Measurements from ENCODE around the gene DNAJB9. TPM values are rescaled to one million over a fixed set of nuclear protein-coding genes. Genes with fewer than 3 reads are reported as not detected.
A peak's percentile ranks its signal among the peaks of the same experiment; 100 is the strongest.

The DNAJB9 gene
- total and polyA plus RNA-seq, 10 of the 15 experiments (the other 5 are each of a cell fraction or from before 2014, with no cell fraction given) = 4.5 to 20.9 (median 8.8) TPM

- in situ Hi-C loops (cut with MboI) = no loop called here
- no peak overlapping the region for H3K4me3 ChIP-seq
- no peak for DNase-seq (ENCODE audit: low read depth, low spot score)
- no TSS peak for BruUV-seq (replicated peaks)
- no peak overlapping the region for H3K9ac ChIP-seq (ENCODE audit: control insufficient read depth, insufficient read depth, low read length)
- no peak overlapping the region for H3K4me2 ChIP-seq (ENCODE audit: control insufficient read depth, insufficient read depth)
- ATAC-seq = peak; percentile 76
- no peak for FAIRE-seq
- H3K9me3 ChIP-seq (replicated peaks; ENCODE audit: control insufficient read depth, insufficient read depth, low read length) = no peaks in the 10 kb centered on the region
- H4K20me1 ChIP-seq (ENCODE audit: control insufficient read depth, insufficient read depth) = no peaks in the 10 kb centered on the region
- SMC1A ChIA-PET (ENCODE audit: uncharacterized antibody, unreplicated experiment) = no interaction called here
- H3K27ac ChIP-seq (ENCODE audit: control insufficient read depth, insufficient read depth) = no peak overlapping the region
- POLR2A ChIA-PET = no interaction called here
- H3K4me1 ChIP-seq (ENCODE audit: control insufficient read depth, insufficient read depth, low read length) = no peaks in the 10 kb centered on the region
- RAD21 ChIA-PET (ENCODE audit: unreplicated experiment) = no interaction called here
- no peaks in the 10 kb centered on the region for H3K79me2 ChIP-seq (ENCODE audit: control insufficient read depth, insufficient read depth, low read length)
- H2AFZ ChIP-seq (ENCODE audit: control insufficient read depth, low read depth, low read length) = no peak overlapping the region
- H3K36me3 ChIP-seq (ENCODE audit: control insufficient read depth in 2 of 2, insufficient read depth in 2 of 2, low read length in 1 of 2) = no peaks in the 10 kb centered on the region
- intact Hi-C loops (cut with micrococcal nuclease; ENCODE audit: unreplicated experiment) = no loop called here
- no peaks in the 10 kb centered on the region; a peak in 3 of 4 replicates for H3K27me3 ChIP-seq (replicated peaks in 1 of 2; ENCODE audit: control insufficient read depth in 2 of 2, insufficient read depth in 2 of 2, low read length in 1 of 2)
- CTCF ChIA-PET = interaction anchor here (0.7 kb wide), 1 partner anchor 9 kb away, joined by 3 read pairs; no protein-coding TSS in a partner anchor
- WGBS (ENCODE audit: insufficient coverage, insufficient replicate concordance, low lambda C conversion rate, missing lambda C conversion rate) = 1% methylated on average over 5 of the region's 5 CpGs
- peak; percentile 50; the same call in 1 of the 2 replicates for TF ChIP-seq CREB1 (IDR thresholded peaks at IDR 0.05; ENCODE audit: low read depth)
- no peak for TF ChIP-seq ZNF384 (IDR thresholded peaks at IDR 0.05; ENCODE audit: borderline replicate concordance, low read depth, low read length)
- TF ChIP-seq SMARCA5 (IDR thresholded peaks at IDR 0.05) = no peak
- TF ChIP-seq JUNB (IDR thresholded peaks at IDR 0.05) = peak; percentile 93
- no peak for TF ChIP-seq MLLT1 (IDR thresholded peaks at IDR 0.05)
- TF ChIP-seq MEF2B (IDR thresholded peaks at IDR 0.05; ENCODE audit: partially characterized antibody, poor library complexity, severe bottlenecking) = peak; percentile 61
- TF ChIP-seq RELB (IDR thresholded peaks at IDR 0.05; ENCODE audit: low read depth) = no peak
- no peak for TF ChIP-seq RELA (IDR thresholded peaks at IDR 0.05; ENCODE audit: borderline replicate concordance, partially characterized antibody)
- no peak for TF ChIP-seq ATF3 (IDR thresholded peaks at IDR 0.05; ENCODE audit: borderline replicate concordance, extremely low read depth, low read depth, low read length)
- no peak for TF ChIP-seq NR2F1 (conservative IDR thresholded peaks at IDR 0.05)
- peak; percentile 81 for TF ChIP-seq IRF4 (IDR thresholded peaks at IDR 0.05; ENCODE audit: low read depth, low read length)
- TF ChIP-seq IRF5 (IDR thresholded peaks at IDR 0.05; ENCODE audit: borderline replicate concordance) = no peak
- no peak for TF ChIP-seq EGR1 (IDR thresholded peaks at IDR 0.05; ENCODE audit: borderline replicate concordance in 1 of 2, low read depth in 2 of 2, low read length in 2 of 2)
- no peak for TF ChIP-seq PKNOX1 (IDR thresholded peaks at IDR 0.05)
- TF ChIP-seq CBX3 (IDR thresholded peaks at IDR 0.05; ENCODE audit: borderline replicate concordance, low read depth) = no peak
- peak; percentile 38; the same call in 1 of the 2 replicates for TF ChIP-seq EED (IDR thresholded peaks at IDR 0.05; ENCODE audit: low read depth)
Observed at GRCh38 chr7:108623220-108623619, 53.5 kb downstream of the DNAJB9 start.
